NCI-H1694 treated with DMSO at 0.1 percent for 48 hours (cell line): ENCODE results near the gene DSC2.

Source experiments
- DNase-seq: peaks from one replicate; lab custom pipeline; 2025; lab: John Stamatoyannopoulos, UW

The DSC2 gene

DNA sequence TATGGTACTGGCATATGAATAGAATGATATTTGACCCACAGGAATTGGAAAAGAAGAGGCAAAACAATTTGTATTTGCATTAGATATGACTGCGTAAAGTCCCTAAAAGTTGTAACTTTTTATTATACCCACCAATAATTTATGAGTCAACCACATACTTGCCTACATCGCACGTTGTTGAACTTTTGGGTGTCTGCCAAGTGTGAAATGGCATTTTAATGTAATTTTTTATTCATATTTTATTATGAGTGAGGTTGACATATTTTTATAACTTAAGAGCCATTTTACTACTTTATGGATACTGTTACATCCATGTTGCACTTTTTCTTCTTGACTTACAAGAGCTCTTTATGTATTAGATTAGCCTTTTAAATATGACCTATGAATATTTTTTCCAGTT is 4.6 kb downstream of the DSC2 start:
- no peak for DNase-seq

GRCh38 chr18:31093880-31094279 is 8.3 kb downstream of the DSC2 start:
- DNase-seq = no peak

DNA sequence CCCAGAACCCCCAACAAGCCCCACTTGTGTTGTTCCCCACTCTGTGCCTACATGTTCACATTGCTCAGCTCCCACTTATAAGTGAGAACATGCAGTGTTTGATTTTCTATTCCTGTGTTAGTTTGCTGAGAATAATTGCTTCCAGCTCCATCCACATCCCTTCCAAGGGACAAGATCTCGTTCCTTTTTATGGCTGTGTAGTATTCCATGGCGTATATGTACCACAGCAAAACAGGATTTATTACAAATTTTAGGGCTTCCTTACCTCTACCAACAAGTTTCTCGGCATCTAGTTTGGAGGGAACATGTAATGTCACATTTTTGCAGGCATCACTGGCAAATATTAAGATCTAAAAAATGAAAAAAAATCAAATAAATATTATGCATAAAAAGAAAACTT is 8.9 kb downstream of the DSC2 start:
- no peak for DNase-seq

- no peak for DNase-seq
These were observed 10.9 kb downstream of the DSC2 start for GRCh38 chr18:31091350-31091749.

- DNase-seq = no peak
These were observed 13.7 kb downstream of the DSC2 start for GRCh38 chr18:31088532-31088931.

- no peak for DNase-seq
These were observed 22.2 kb downstream of the DSC2 start for GRCh38 chr18:31079973-31080372.

DNA sequence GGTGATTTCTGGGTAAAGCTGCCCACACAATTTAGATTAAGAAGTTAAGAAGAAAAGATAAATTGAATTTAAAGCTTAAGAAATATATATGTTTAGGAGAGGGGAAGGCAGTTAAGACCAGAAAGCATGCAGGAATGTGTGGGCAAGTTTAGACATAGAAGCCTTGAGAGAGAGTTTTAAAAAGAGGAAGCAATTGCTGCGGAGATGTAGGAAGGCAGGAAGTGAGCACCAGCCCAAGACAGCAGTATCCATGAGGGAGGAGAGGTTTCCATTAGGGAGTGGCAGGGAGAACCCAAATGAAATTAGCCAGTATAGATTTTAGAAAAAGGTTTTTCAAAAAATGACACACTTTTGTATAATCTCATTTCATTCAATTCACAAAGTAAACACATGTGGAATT is 24.3 kb downstream of the DSC2 start:
- no peak for DNase-seq

DNA sequence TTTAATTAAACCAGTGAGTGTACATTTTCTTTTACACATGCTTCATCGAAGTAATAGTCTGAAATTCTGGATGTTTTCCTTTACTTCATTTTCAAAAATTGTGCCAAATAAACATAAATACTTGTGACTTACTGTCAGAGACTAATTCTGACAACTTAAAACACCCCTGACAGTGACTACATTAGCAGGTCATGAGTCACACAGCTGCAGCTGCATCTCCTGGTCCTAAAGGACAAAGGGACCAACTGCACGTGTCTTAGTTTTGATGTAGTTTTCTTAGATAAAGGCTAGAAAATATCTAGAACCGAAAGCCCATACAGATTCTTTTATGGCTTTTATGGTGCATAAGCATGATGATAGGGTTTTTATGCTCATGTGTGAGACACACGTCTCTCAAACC is 30.0 kb downstream of the DSC2 start:
- DNase-seq = no peak

DNA sequence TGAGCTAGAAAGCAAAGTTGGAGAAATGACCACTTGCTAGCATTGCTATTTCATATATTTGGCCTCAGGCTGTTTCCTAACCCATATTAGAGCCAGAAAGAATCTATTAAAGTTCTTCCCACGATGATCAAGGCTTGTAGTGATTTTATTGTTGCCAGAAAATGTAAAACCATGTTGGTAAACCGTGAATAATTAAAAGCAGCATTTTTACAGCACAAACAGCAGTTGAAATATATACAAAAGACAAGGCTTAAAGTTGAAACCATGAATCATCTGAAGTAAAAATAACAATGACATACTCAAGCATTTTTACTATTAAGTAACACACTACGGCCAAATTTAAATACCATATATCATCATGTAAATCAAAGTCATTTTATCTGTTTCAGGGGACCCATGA is 32.0 kb downstream of the DSC2 start:
- DNase-seq = no peak

DNA sequence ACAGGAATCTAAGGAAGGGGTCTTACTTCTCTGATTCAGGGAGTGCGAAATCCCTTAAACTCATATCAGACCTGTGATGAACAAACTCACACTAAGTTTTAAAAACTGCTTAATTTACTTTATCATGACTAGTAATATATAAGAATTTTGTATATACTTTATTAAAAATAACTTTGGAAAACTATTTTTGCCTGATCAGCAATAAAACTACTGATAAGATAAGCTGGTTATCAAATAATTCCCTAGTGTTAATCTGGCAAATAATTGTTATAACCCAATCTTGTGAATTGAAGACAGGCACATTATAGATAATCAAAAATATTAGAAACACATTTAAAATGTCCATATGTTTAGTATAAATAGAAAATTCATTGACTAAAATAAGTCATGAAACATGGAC is 36.0 kb downstream of the DSC2 start:
- no peak for DNase-seq

- DNase-seq = no peak
These were observed 37.0 kb downstream of the DSC2 start for GRCh38 chr18:31065036-31065773.

DNA sequence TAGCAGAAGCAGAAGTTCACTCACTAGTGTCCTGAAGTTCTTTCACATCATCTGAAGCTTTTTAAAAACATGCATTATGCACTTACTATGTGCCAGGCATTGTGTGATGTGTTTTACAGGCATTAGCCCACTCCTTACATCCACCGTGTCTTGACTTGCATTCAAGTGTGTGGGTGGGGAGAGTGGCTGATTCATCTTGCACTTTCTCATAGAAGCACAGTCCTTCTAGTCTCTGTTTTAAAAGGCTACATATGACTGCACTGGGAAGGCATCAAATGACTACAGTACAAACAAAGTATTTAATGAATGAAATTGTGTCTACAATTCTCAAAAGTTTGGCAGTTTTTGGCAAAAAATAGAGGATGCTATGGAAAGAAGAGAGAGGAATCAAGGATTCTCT is 38.1 kb downstream of the DSC2 start:
- DNase-seq = no peak

DNA sequence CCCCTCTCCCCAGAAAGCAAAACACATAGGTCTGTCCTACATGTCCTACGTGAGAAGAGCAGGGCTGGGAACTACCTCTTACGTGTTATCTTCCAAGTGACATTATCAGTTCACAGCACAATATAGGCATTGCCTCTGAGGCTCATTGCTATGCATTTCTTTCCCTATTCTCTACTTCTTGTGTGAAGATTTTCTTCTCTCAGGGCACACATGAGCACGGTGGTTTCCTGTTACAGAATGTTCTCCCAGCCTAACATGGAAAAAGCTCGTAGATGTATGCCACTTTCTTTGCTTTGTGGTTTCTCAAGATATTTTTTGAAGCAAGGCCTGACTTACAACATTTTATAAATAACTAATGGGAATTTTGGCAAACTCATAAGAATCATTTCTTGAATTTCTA is 40.3 kb downstream of the DSC2 start:
- no peak for DNase-seq

- DNase-seq = no peak
These were observed 43.3 kb downstream of the DSC2 start for GRCh38 chr18:31058897-31059296.

GRCh38 chr18:31057917-31058316 is 44.3 kb downstream of the DSC2 start:
- DNase-seq = no peak

GRCh38 chr18:31057051-31057450 is 45.2 kb downstream of the DSC2 start:
- no peak for DNase-seq

DNA sequence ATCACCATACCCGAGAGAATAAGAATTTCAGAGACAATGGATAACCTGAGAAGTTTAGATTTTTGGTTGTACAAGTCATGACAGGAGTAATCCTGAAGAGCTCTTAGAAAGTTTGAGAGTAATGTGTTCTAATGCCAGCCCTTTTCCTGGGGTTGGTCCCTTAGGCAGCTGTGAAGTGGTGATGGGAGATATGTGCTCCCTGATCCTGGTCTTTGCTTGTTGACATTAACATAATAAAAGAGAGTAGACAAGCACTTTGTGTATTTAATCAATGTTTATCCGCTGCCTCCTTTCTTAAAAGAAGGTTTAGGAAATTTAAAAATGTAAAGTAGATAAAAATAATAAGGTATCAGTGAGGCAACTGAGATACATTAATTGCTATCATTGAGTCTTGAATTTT is 45.9 kb downstream of the DSC2 start:
- no peak for DNase-seq

DNA sequence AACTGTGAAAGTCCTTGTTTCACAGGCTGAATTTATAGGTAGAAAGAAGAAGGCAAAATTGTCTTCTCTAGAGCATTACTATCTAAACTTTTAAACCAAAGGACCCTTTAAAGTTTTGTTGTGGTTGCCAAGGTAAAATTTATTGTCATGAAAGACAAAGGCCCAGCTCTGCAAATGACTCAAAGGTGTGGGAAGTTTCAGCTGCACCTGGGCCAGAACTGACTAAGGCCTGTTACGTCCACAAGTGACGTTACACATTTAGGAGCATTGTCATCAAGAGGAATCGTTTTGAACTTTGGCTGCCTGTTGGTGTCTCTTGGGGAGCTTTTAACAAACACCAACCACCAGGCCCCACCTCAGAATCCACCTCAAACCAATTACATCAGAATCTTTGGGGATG is 51.6 kb downstream of the DSC2 start:
- DNase-seq = no peak

- DNase-seq = no peak
These were observed 53.0 kb downstream of the DSC2 start for GRCh38 chr18:31049189-31049588.

GRCh38 chr18:31048216-31048615 is 54.0 kb downstream of the DSC2 start:
- DNase-seq = no peak

DNA sequence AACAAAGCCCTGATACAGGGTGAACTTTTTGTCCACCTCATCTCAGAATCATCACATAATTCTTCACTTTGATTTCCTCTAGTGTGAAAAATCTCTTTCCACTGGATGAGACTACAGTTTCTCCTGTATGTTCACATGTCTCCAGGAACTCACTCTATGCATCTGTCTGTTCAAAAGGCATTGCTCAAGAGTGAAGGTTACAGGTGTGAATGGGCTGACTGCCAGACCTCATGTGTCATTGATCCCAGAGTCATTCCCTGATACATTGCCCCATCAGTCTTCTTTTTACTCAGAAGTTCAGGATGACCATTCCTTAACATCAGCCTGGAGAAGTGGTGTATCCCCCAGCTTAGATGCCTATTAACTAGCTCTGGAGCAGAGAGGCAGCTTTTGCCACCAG is 55.3 kb downstream of the DSC2 start:
- DNase-seq = no peak

GRCh38 chr18:31045599-31045998 is 56.6 kb downstream of the DSC2 start:
- no peak for DNase-seq

DNA sequence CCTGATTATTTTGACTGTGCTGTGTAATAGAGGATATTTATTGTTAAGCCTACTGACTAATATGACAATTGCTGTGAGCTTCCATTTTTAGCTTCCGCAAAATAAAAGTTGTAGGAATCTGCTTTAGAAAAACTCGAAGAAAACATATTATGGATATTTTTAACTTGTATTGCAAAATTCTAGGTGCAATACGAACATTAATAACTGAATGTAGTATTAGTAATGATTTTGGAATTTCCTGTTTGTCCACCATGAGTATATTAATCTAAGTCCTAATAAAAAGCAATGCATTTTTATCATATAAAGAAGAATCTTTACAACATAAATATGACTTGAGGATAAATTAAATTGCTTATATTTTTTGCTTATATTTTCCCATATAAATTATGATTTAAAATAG is 57.3 kb downstream of the DSC2 start:
- no peak for DNase-seq

DNA sequence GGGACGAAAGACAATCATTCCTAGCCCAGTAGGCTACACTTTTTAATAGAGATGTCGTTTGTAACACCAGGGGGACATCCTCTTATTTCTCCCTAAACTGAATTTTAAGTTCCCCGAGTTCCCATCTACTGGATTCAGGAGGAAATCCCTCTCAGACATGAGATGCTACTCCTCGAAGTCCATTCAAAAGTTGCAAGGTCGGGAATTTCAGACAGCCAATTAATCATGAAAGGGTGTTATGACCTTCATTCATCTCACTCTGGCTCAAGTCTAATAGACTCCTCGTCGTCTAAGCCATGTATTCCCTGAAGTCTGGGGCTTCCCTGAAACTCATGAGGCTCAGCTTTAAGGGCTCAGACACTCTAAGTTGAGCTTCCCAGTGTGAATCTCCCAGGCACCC is 58.5 kb downstream of the DSC2 start:
- DNase-seq = no peak
